HCT116 (cell line): ENCODE data around the gene ASGR1. TPM values are rescaled to one million over a fixed set of nuclear protein-coding genes. Genes with fewer than 3 reads are reported as not detected.

Source experiments
- ATAC-seq: fragments of 200-7000 bp; cut with Tn5 transposase; 2 replicates; pipeline ENCODE4 v1.9.1; 2020; ENCODE audit warnings: mild to moderate bottlenecking, moderate library complexity
- BruUV-seq: library from RNA; stranded (reverse); fragments of 400-500 nt; replicated peaks from 2 replicates; lab custom pipeline; 2021; lab: Mats Ljungman, UMichigan
- CTCF ChIA-PET: fragments of 300-600 bp; sonication (Branson Sonifier 250); formaldehyde crosslinking; loops from one replicate; lab custom pipeline; 2021; ENCODE audit warnings: antibody characterized with exemption; lab: Charles Lee
- POLR2A ChIA-PET: fragments of 300-600, 350-600 bp; sonication (Branson Sonifier 250); formaldehyde crosslinking; loops from one replicate; lab custom pipeline; 2021; ENCODE audit warnings: antibody characterized with exemption; lab: Charles Lee
- RAD21 ChIA-PET, 2 experiments: fragments of 300-600 bp; sonication (Branson Sonifier 250); formaldehyde crosslinking; loops; one replicate each; lab custom pipeline; 2023; ENCODE audit warnings: low total read pairs in 2 of 2; ENCODE audit not compliant: uncharacterized antibody in 2 of 2, unreplicated experiment in 2 of 2, low non-redundant PET in 1 of 2; lab: Charles Lee
- DNase-seq: peaks from one replicate; pipeline ENCODE4 v3.0.0-alpha.2; 2010; ENCODE audit warnings: low read depth, low spot score
- H2AFZ ChIP-seq: fragments of 200-600 bp; shearing (Covaris generic), sonication (generic); 2 replicates; pipeline ENCODE4 v1.6.1; 2017; ENCODE audit warnings: low read depth, mixed run types, mixed read lengths, antibody characterized with exemption, low read length; ENCODE audit not compliant: poor library complexity, severe bottlenecking
- H3K27ac ChIP-seq: 2 replicates; pipeline ENCODE4 v1.5.1; 2012; ENCODE audit warnings: low read depth, low read length
- H3K27me3 ChIP-seq: fragments of 200-600 bp; sonication (generic); 2 replicates; pipeline ENCODE4 v1.6.1; 2016; ENCODE audit warnings: mixed run types, low read length, mixed read lengths; ENCODE audit not compliant: insufficient read depth
- H3K36me3 ChIP-seq, 2 experiments: fragments of 200-500 bp in 1 of 2; fragments of 200-600 bp in 1 of 2; sonication (Bioruptor generic) in 1 of 2; sonication (generic) in 1 of 2; 2 replicates each; pipeline versions ENCODE4 v1.5.1 to v1.6.1; 2014 to 2016; ENCODE audit warnings: low read length in 2 of 2, inconsistent platforms in 1 of 2, mixed read lengths in 1 of 2, mixed run types in 1 of 2; ENCODE audit not compliant: insufficient read depth in 2 of 2, control insufficient read depth in 1 of 2
- H3K4me1 ChIP-seq, 2 experiments: fragments of 200-600 bp in 1 of 2; sonication (generic) in 1 of 2; 2 replicates each; pipeline versions ENCODE4 v1.5.1 to v1.6.1; 2012 to 2017; ENCODE audit warnings: low read length in 2 of 2, inconsistent platforms in 1 of 2, mild to moderate bottlenecking in 1 of 2, mixed read lengths in 1 of 2, mixed run types in 1 of 2, moderate library complexity in 1 of 2; ENCODE audit not compliant: insufficient read depth in 2 of 2, control insufficient read depth in 1 of 2
- H3K4me2 ChIP-seq: fragments of 200-600 bp; sonication (generic); 2 replicates; pipeline ENCODE4 v1.6.1; 2017; ENCODE audit warnings: mixed run types, low read length, mixed read lengths
- H3K4me3 ChIP-seq, 2 experiments: fragments of 200-600 bp in 1 of 2; sonication (generic) in 1 of 2; replicated peaks in 1 of 2; 2 replicates each; pipeline ENCODE4 v1.5.1; 2011 to 2016; ENCODE audit warnings: low read length in 2 of 2, control low read depth in 1 of 2, low read depth in 1 of 2, mild to moderate bottlenecking in 1 of 2, mixed read lengths in 1 of 2, mixed run types in 1 of 2
- H3K79me2 ChIP-seq: fragments of 200-600 bp; sonication (generic); 2 replicates; pipeline ENCODE4 v1.6.1; 2017; ENCODE audit warnings: mild to moderate bottlenecking, mixed run types, low read length, moderate library complexity, mixed read lengths; ENCODE audit not compliant: insufficient read depth
- H3K9ac ChIP-seq: fragments of 200-600 bp; sonication (generic); 2 replicates; pipeline ENCODE4 v1.6.1; 2016; ENCODE audit warnings: low read length, mixed read lengths
- H3K9me2 ChIP-seq: fragments of 200-600 bp; sonication (generic), shearing (Covaris generic); 2 replicates; pipeline ENCODE4 v1.6.1; 2017; ENCODE audit warnings: mixed run types, mild to moderate bottlenecking, moderate library complexity; ENCODE audit not compliant: insufficient read depth
- H3K9me3 ChIP-seq, 2 experiments: fragments of 200-500 bp in 1 of 2; fragments of 200-600 bp in 1 of 2; sonication (Bioruptor generic) in 1 of 2; sonication (generic) in 1 of 2; 2 replicates each; pipeline ENCODE4 v1.6.1; 2014 to 2017; ENCODE audit warnings: low read length in 2 of 2, mixed read lengths in 2 of 2, inconsistent platforms in 1 of 2, low read depth in 1 of 2, mild to moderate bottlenecking in 1 of 2, mixed run types in 1 of 2, moderate library complexity in 1 of 2; ENCODE audit not compliant: control insufficient read depth in 1 of 2, insufficient read depth in 1 of 2
- H4K20me1 ChIP-seq: fragments of 200-600 bp; sonication (generic), shearing (Covaris generic); 2 replicates; pipeline ENCODE4 v1.6.1; 2017; ENCODE audit warnings: mixed run types, mild to moderate bottlenecking, moderate library complexity; ENCODE audit not compliant: insufficient read depth
- CBX3 ChIP-seq: IDR thresholded peaks from 2 replicates; pipeline ENCODE4 v1.6.1; 2012; ENCODE audit warnings: low read depth
- EGR1 ChIP-seq: IDR thresholded peaks from 2 replicates; pipeline ENCODE4 v1.6.1; 2012; ENCODE audit warnings: low read depth
- ELF1 ChIP-seq: IDR thresholded peaks from 2 replicates; pipeline ENCODE4 v1.6.1; 2012; ENCODE audit warnings: low read depth, borderline replicate concordance
- EZH2phosphoT487 ChIP-seq: fragments of 200-600 bp; IDR thresholded peaks from 2 replicates; pipeline ENCODE4 v1.6.1; 2018; ENCODE audit warnings: antibody characterized with exemption, borderline replicate concordance
- FOSL1 ChIP-seq: IDR thresholded peaks from 2 replicates; pipeline ENCODE4 v1.6.1; 2012; ENCODE audit warnings: low read depth
- JUND ChIP-seq: IDR thresholded peaks from 2 replicates; pipeline ENCODE4 v1.6.1; 2012
- POLR2AphosphoS5 ChIP-seq: IDR thresholded peaks from 2 replicates; pipeline ENCODE4 v1.6.1; 2011; ENCODE audit warnings: mild to moderate bottlenecking, low read depth, low read length, moderate library complexity
- SIN3A ChIP-seq: IDR thresholded peaks from 2 replicates; pipeline ENCODE4 v1.6.1; 2012; ENCODE audit warnings: low read depth
- SP1 ChIP-seq: IDR thresholded peaks from 2 replicates; pipeline ENCODE4 v1.6.1; 2012; ENCODE audit warnings: low read depth
- SRF ChIP-seq: IDR thresholded peaks from 2 replicates; pipeline ENCODE4 v1.6.1; 2012; ENCODE audit warnings: low read depth
- TCF7L2 ChIP-seq: IDR thresholded peaks from 2 replicates; pipeline ENCODE4 v1.7.0; 2011; ENCODE audit warnings: borderline replicate concordance, inconsistent platforms; ENCODE audit not compliant: insufficient read depth, insufficient read length; ENCODE audit errors: extremely low read depth
- YY1 ChIP-seq: IDR thresholded peaks from 2 replicates; pipeline ENCODE4 v1.6.1; 2011; ENCODE audit warnings: low read length, low read depth, moderate library complexity, mild to moderate bottlenecking; ENCODE audit not compliant: insufficient replicate concordance; ENCODE audit errors: extremely low read depth
- ZNF274 ChIP-seq: fragments of 200-500 bp; sonication (Bioruptor generic); IDR thresholded peaks from 2 replicates; pipeline ENCODE4 v1.6.1; 2014; ENCODE audit warnings: mild to moderate bottlenecking, low read depth, low read length, inconsistent platforms
- intact Hi-C: fragments of 100-400 bp; cut with micrococcal nuclease; formaldehyde crosslinking; loops from 2 replicates; pipeline ENCODE4 v1.10.0; 2022
- total RNA-seq: library from RNA; stranded (reverse); gene quantifications from one replicate; pipeline ENCODE4 v1.2.1, GENCODE V29; 2021; ENCODE audit not compliant: unreplicated experiment
- TF ChIP-seq, protein P1 (sequence below): IDR thresholded peaks from 2 replicates; pipeline ENCODE4 v1.6.1; 2011; ENCODE audit warnings: mild to moderate bottlenecking, low read length, moderate library complexity; ENCODE audit not compliant: insufficient replicate concordance; ENCODE audit errors: extremely low read depth
- TF ChIP-seq, protein P2 (sequence below): IDR thresholded peaks from 2 replicates; pipeline ENCODE4 v1.6.1; 2012
- TF ChIP-seq, protein P3 (sequence below): IDR thresholded peaks from 2 replicates; pipeline ENCODE4 v1.6.1; 2012; ENCODE audit warnings: low read depth

The ASGR1 gene
- total RNA-seq, 1 experiment from 2014 or later = 1.2 TPM

DNA sequence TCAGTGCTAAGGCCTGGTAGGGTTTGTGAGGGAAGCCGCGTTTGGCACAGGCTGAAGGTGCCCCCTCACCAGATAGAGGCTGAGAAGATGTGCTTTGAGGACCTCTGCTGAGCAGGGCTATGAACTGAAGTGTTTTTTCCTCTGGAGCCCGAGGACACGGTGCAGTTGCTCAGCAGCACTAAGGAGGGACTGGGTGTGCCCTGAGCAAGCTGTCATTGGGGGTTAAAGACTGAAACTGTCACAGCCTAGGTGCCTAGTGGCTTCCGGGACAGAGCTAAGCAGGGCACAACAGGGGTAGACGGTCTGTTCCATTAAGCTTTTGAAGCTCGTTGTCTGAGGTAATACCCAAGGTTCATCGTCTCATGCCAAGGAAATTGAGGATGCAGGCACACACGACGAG is 39.8 kb downstream of the ASGR1 start (continued):
- TF ChIP-seq ZNF274 = no peak

DNA sequence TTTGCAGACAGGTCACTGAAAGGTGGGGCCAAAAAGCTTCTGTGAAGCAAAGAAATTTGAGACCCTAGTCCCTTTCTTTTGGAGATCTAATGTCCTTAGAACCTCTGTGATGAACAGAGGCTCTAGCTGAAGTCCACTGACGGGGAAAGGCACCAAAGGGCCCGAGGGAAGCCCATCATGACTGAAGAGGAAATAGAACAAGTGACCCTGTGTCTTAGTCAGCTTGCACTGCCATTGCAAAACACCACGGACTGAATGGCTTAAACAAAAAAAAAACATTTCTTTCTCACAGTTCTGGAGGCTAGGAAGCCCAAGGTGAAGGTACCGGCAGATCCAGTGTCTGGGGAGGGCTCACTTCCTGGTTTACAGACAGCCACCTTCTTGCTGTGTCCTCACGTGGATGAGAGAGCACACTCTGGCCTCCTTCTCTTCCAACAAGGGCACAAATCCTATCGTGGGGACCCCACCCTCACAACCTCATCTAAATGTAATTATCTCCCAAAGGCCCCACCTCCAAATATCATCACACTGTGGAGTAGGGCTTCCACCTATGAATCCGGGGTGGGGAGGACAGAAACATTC is 40.3 kb downstream of the ASGR1 start:
- no peak for ATAC-seq
- intact Hi-C loops = no loop called here
- no peak for DNase-seq

More for the DNA sequence above, 40.3 kb downstream of the ASGR1 start:
- CTCF ChIA-PET = interaction anchor here (1.1 to 4.7 kb wide), 3 partner anchors 26 to 86 kb away, joined by 3 to 62 read pairs (median 4); no protein-coding TSS in a partner anchor
- H3K27me3 ChIP-seq = no peaks in the 10 kb centered on the region
- H3K9me3 ChIP-seq = no peaks in the 10 kb centered on the region
- H3K4me2 ChIP-seq = no peak overlapping the region
- H3K36me3 ChIP-seq = no peaks in the 10 kb centered on the region
- no peak overlapping the region for H3K9ac ChIP-seq
- BruUV-seq = no TSS peak
- H3K9me2 ChIP-seq = no peaks in the 10 kb centered on the region
- no peak overlapping the region for H3K27ac ChIP-seq
- no peaks in the 10 kb centered on the region for H3K79me2 ChIP-seq
- TF ChIP-seq ELF1 (no peak), TCF7L2 (no peak), CBX3 (no peak), POLR2AphosphoS5 (no peak), EZH2phosphoT487 (no peak), FOSL1 (no peak), EGR1 (no peak), SP1 (no peak), ZNF274 (no peak), SIN3A (no peak), YY1 (no peak), SRF (no peak), JUND (no peak)
- TF ChIP-seq, protein P1, sequence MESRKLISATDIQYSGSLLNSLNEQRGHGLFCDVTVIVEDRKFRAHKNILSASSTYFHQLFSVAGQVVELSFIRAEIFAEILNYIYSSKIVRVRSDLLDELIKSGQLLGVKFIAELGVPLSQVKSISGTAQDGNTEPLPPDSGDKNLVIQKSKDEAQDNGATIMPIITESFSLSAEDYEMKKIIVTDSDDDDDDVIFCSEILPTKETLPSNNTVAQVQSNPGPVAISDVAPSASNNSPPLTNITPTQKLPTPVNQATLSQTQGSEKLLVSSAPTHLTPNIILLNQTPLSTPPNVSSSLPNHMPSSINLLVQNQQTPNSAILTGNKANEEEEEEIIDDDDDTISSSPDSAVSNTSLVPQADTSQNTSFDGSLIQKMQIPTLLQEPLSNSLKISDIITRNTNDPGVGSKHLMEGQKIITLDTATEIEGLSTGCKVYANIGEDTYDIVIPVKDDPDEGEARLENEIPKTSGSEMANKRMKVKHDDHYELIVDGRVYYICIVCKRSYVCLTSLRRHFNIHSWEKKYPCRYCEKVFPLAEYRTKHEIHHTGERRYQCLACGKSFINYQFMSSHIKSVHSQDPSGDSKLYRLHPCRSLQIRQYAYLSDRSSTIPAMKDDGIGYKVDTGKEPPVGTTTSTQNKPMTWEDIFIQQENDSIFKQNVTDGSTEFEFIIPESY = no peak
- TF ChIP-seq, protein P2, sequence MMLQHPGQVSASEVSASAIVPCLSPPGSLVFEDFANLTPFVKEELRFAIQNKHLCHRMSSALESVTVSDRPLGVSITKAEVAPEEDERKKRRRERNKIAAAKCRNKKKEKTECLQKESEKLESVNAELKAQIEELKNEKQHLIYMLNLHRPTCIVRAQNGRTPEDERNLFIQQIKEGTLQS = no peak
- TF ChIP-seq, protein P3, sequence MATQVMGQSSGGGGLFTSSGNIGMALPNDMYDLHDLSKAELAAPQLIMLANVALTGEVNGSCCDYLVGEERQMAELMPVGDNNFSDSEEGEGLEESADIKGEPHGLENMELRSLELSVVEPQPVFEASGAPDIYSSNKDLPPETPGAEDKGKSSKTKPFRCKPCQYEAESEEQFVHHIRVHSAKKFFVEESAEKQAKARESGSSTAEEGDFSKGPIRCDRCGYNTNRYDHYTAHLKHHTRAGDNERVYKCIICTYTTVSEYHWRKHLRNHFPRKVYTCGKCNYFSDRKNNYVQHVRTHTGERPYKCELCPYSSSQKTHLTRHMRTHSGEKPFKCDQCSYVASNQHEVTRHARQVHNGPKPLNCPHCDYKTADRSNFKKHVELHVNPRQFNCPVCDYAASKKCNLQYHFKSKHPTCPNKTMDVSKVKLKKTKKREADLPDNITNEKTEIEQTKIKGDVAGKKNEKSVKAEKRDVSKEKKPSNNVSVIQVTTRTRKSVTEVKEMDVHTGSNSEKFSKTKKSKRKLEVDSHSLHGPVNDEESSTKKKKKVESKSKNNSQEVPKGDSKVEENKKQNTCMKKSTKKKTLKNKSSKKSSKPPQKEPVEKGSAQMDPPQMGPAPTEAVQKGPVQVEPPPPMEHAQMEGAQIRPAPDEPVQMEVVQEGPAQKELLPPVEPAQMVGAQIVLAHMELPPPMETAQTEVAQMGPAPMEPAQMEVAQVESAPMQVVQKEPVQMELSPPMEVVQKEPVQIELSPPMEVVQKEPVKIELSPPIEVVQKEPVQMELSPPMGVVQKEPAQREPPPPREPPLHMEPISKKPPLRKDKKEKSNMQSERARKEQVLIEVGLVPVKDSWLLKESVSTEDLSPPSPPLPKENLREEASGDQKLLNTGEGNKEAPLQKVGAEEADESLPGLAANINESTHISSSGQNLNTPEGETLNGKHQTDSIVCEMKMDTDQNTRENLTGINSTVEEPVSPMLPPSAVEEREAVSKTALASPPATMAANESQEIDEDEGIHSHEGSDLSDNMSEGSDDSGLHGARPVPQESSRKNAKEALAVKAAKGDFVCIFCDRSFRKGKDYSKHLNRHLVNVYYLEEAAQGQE = no peak
- peaks cover 13 to 26% of the 10 kb centered on the region in 2 experiments for H3K4me1 ChIP-seq
- H3K4me3 ChIP-seq = no peak overlapping the region
- RAD21 ChIA-PET = no interaction called here
- H2AFZ ChIP-seq = no peak overlapping the region
- no peaks in the 10 kb centered on the region for H4K20me1 ChIP-seq
- POLR2A ChIA-PET = no interaction called here
